LNCaP clone FGC (cell line): ENCODE data around the gene VANGL1.

ENCODE experiments used
- DNase-seq: peaks from one replicate; pipeline ENCODE4 v3.0.0-alpha.2; 2011; ENCODE audit warnings: low read depth
- H3K4me3 ChIP-seq: 2 replicates; pipeline ENCODE4 v1.5.1; 2011; ENCODE audit warnings: mild to moderate bottlenecking, low read depth, low read length, control low read depth
- CTCF ChIP-seq: IDR thresholded peaks from 2 replicates; pipeline ENCODE4 v1.5.1; 2012; ENCODE audit warnings: mild to moderate bottlenecking; ENCODE audit not compliant: control insufficient read depth, insufficient read depth; ENCODE audit errors: extremely low read depth

VANGL1 gene

GRCh38 chr1:115644109-115644508, 2.3 kb downstream of the VANGL1 start:
- DNase-seq: no peak
- no peak overlapping the region for H3K4me3 ChIP-seq
- TF ChIP-seq CTCF: no peak

DNA sequence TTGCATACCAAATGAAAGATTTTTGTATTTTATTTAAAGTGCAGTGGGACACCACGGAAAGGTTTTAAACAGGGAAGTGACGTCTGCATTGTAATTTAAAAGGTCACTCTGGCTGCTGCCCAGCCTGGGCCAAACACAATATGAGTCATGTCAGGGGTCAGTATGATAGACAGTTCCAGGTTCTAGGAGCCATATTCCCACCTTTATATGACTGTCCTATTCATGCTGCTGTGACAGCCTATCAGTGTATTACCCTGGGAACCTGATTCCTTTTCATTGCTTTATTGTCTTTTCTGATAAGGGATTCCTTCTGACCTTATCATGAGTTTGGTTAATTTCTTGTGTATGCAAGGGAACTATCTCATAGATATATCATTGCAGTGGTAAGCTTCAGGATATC, 5.3 kb downstream of the VANGL1 start:
- no peak for TF ChIP-seq CTCF
- no peak overlapping the region for H3K4me3 ChIP-seq
- DNase-seq: no peak

GRCh38 chr1:115647507-115647906, 5.7 kb downstream of the VANGL1 start:
- no peak for TF ChIP-seq CTCF
- no peak for DNase-seq
- no peak overlapping the region for H3K4me3 ChIP-seq

- TF ChIP-seq CTCF: no peak
- no peak overlapping the region for H3K4me3 ChIP-seq
- DNase-seq: no peak
These were observed 6.3 kb downstream of the VANGL1 start for GRCh38 chr1:115647919-115648650.

DNA sequence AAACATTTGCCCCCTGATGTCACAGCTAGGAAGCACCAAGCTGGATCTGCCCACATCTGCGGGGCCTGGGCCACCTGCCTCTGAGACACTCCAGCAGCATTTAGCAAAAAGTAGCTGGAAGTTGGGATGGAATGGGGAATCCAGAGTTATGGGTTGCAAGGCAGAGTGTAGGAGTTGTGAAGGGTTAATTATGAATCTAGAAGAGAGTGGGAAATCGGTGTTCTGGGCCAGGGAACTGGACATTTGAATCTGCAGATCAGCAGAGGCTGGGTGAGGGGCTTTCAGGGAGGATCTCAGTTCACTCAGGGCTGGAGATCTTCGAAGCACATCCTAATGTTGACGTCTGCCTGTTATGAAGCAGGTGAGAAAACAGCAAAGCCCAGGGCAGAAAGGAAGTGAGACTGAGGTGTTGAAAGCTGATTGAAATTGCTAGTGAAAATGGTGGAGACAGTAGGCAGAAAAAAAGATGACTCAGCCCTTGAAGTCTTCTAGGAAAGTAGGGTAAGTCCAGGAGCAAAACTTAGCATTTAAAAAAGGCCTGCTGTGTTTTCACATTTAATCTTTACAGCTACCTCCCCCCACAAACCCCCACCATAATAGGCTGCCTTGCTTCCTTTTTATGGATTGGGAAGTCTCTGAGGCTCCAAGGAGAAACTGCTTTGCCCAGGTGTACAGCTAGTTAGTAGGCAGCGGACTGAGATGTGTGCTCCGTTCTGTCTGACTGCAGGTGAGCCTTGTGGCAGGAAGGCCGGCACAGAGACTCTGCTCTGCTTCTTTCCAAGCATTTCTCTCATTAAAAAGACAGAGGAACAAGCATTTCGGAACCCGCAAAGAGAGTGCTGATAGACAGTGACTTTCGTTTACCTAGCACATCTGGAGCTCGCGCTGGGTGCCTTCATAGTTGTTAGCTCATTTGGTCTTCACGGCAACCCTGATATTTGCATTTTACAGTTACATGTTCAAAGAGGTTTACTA, 7.2 kb downstream of the VANGL1 start:
- no peak overlapping the region for H3K4me3 ChIP-seq
- no peak for DNase-seq
- no peak for TF ChIP-seq CTCF

- H3K4me3 ChIP-seq: no peak overlapping the region
- no peak for TF ChIP-seq CTCF
- DNase-seq: no peak
These were observed 8.2 kb downstream of the VANGL1 start for GRCh38 chr1:115649964-115650363.
